CD4-positive, alpha-beta T cell (primary cell): Measurements from ENCODE around the gene CISTR. TPM values are rescaled to one million over a fixed set of nuclear protein-coding genes. Genes with fewer than 3 reads are reported as not detected.

Experiments used
- ATAC-seq: fragments of 200-7000 bp; cut with Tn5 transposase; one replicate; pipeline ENCODE4 v1.10.0; 2022; ENCODE audit warnings: mild to moderate bottlenecking; ENCODE audit not compliant: poor library complexity
- CTCF ChIA-PET: fragments of 350-600 bp; sonication (Branson Sonifier 250); formaldehyde crosslinking; loops from one replicate; lab custom pipeline; 2021; ENCODE audit warnings: antibody characterized with exemption, inconsistent platforms; lab: Charles Lee
- POLR2A ChIA-PET: fragments of 350-600 bp; sonication (Branson Sonifier 250); formaldehyde crosslinking; loops from one replicate; lab custom pipeline; 2021; ENCODE audit warnings: antibody characterized with exemption, inconsistent platforms; lab: Charles Lee
- DNase-seq, 14 experiments: peaks; one replicate each; pipeline ENCODE4 v3.0.0-alpha.2; 2013 to 2020; ENCODE audit warnings: mixed read lengths in 2 of 14
- H3K27ac ChIP-seq, 2 donors: one replicate each; pipeline versions ENCODE4 v1.5.1 to v1.7.0; 2013; ENCODE audit warnings: low read length in 2 of 2, low read depth in 1 of 2, mild to moderate bottlenecking in 1 of 2
- H3K27me3 ChIP-seq, 2 experiments: 1 replicate in 1 of 2; 2 replicates in 1 of 2; pipeline versions ENCODE4 v1.6.1 to v1.7.0; 2013; ENCODE audit warnings: low read length in 2 of 2, control low read depth in 1 of 2, mild to moderate bottlenecking in 1 of 2, moderate library complexity in 1 of 2; ENCODE audit not compliant: insufficient read depth in 2 of 2, control insufficient read depth in 1 of 2
- H3K36me3 ChIP-seq: one replicate; pipeline ENCODE4 v1.6.1; 2013; ENCODE audit warnings: low read length, control low read depth; ENCODE audit not compliant: insufficient read depth
- H3K4me1 ChIP-seq: one replicate; pipeline ENCODE4 v1.6.1; 2013; ENCODE audit warnings: low read length, control low read depth; ENCODE audit not compliant: insufficient read depth
- H3K4me3 ChIP-seq: one replicate; pipeline ENCODE4 v1.5.1; 2013; ENCODE audit warnings: mild to moderate bottlenecking, low read length, moderate library complexity
- H3K9me3 ChIP-seq, 2 experiments: 1 replicate in 1 of 2; 2 replicates in 1 of 2; pipeline versions ENCODE4 v1.6.1 to v1.7.0; 2013; ENCODE audit warnings: low read length in 2 of 2, mild to moderate bottlenecking in 2 of 2, control low read depth in 1 of 2, moderate library complexity in 1 of 2; ENCODE audit not compliant: control insufficient read depth in 1 of 2, insufficient read depth in 1 of 2
- H3K27ac Mint-ChIP-seq: one replicate; pipeline ENCODE4 v1.8.0; 2020; ENCODE audit warnings: mixed read lengths
- H3K27me3 Mint-ChIP-seq: one replicate; pipeline ENCODE4 v1.8.0; 2021; ENCODE audit warnings: mixed read lengths
- H3K36me3 Mint-ChIP-seq: one replicate; pipeline ENCODE4 v1.8.0; 2021; ENCODE audit warnings: low read depth, mixed read lengths
- H3K4me1 Mint-ChIP-seq: one replicate; pipeline ENCODE4 v1.8.0; 2021; ENCODE audit warnings: low read depth, mixed read lengths
- H3K4me3 Mint-ChIP-seq: one replicate; pipeline ENCODE4 v1.8.0; 2020; ENCODE audit warnings: mild to moderate bottlenecking, mixed read lengths
- H3K9me3 Mint-ChIP-seq: one replicate; pipeline ENCODE4 v1.8.0; 2020; ENCODE audit warnings: mixed read lengths
- intact Hi-C, 2 experiments: fragments of 100-400 bp; cut with DNase I in 1 of 2; cut with micrococcal nuclease in 1 of 2; formaldehyde crosslinking; loops; one replicate each; pipeline versions ENCODE4 v1.15.1 to v1.9.0; 2023 to 2025; cut with DNase I, micrococcal nuclease
- total RNA-seq, 174 experiments: library from RNA in 2 of 174; stranded (reverse) in 2 of 174; gene quantifications; one replicate each; pipeline ENCODE4 v1.2.3 and lab custom pipeline; 2021 to 2026
- TF ChIP-seq, protein P1 (sequence below): fragments of 200-600 bp; IDR thresholded peaks from one replicate; pipeline ENCODE4 v1.8.0; 2022; ENCODE audit warnings: antibody characterized with exemption, mild to moderate bottlenecking

CISTR gene
- total RNA-seq, 2 experiments from 2014 or later, result not detected

DNA sequence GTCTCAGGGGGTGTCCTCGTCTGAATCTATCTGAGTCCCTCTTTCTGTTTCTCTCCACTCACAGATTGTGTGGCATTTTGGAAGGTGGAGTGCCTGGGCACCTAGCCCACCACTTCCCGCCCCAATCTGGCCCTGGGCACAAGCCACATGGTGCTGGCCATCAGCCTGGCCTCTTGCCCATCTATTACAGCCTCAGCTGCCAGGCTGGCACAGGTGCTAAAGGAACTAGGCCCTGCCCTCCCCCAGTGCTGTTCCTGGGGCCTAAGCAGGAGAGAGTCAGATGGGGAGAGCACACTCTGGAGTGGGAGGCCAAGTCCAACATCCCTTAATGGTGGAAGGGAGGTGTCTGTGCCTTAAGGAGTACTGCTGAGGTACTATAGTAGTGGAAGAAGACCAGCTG lies 16.2 kb downstream of the CISTR start:
- DNase-seq (no peak), ATAC-seq (no peak)
- Mint-ChIP-seq H3K27me3 (peaks cover 38% of the 10 kb centered on the region), H3K4me3 (no peak overlapping the region), H3K36me3 (no peaks in the 10 kb centered on the region), H3K9me3 (no peaks in the 10 kb centered on the region), H3K4me1 (peaks cover 25% of the 10 kb centered on the region), H3K27ac (no peak overlapping the region)
- Histone ChIP-seq H3K36me3 (no peaks in the 10 kb centered on the region), H3K9me3 (no peaks in the 10 kb centered on the region), H3K4me1 (peaks cover 33% of the 10 kb centered on the region), H3K27me3 (peaks cover 22 to 35% of the 10 kb centered on the region in 2 experiments), H3K27ac (no peak overlapping the region), H3K4me3 (no peak overlapping the region)
- ChIA-PET POLR2A (no interaction called here), CTCF (interaction anchor here (3.5 kb wide), 1 partner anchor 11 kb away, joined by 20 read pairs; no protein-coding TSS in a partner anchor)
- intact Hi-C loops, result no loop called here
- TF ChIP-seq, protein P1, sequence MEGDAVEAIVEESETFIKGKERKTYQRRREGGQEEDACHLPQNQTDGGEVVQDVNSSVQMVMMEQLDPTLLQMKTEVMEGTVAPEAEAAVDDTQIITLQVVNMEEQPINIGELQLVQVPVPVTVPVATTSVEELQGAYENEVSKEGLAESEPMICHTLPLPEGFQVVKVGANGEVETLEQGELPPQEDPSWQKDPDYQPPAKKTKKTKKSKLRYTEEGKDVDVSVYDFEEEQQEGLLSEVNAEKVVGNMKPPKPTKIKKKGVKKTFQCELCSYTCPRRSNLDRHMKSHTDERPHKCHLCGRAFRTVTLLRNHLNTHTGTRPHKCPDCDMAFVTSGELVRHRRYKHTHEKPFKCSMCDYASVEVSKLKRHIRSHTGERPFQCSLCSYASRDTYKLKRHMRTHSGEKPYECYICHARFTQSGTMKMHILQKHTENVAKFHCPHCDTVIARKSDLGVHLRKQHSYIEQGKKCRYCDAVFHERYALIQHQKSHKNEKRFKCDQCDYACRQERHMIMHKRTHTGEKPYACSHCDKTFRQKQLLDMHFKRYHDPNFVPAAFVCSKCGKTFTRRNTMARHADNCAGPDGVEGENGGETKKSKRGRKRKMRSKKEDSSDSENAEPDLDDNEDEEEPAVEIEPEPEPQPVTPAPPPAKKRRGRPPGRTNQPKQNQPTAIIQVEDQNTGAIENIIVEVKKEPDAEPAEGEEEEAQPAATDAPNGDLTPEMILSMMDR, result no peak

GRCh38 chr12:53734425-53734824 lies 17.4 kb downstream of the CISTR start:
- H3K27ac ChIP-seq, result no peak overlapping the region
- TF ChIP-seq, protein P1, result no peak
- no peak overlapping the region for H3K4me3 ChIP-seq
- POLR2A ChIA-PET, result interaction anchor here (0.9 to 2.2 kb wide), 2 partner anchors 9 to 12 kb away, joined by 4 to 9 read pairs; no protein-coding TSS in a partner anchor
- intact Hi-C loops, result no loop called here
- Mint-ChIP-seq H3K27me3 (peaks cover 34% of the 10 kb centered on the region), H3K36me3 (no peaks in the 10 kb centered on the region), H3K27ac (no peak overlapping the region), H3K9me3 (no peaks in the 10 kb centered on the region), H3K4me1 (peaks cover 21% of the 10 kb centered on the region), H3K4me3 (no peak overlapping the region)
- H3K27me3 ChIP-seq, result peaks cover 13 to 27% of the 10 kb centered on the region in 2 experiments
- CTCF ChIA-PET, result interaction anchor here (0.9 to 4.6 kb wide), 6 partner anchors 9 to 58 kb away, joined by 3 to 20 read pairs (median 9); partner anchors contain the start of gene ATP5MC2
- DNase-seq, result no peak
- H3K36me3 ChIP-seq, result no peaks in the 10 kb centered on the region
- peaks cover 24% of the 10 kb centered on the region for H3K4me1 ChIP-seq
- no peak for ATAC-seq
- no peaks in the 10 kb centered on the region for H3K9me3 ChIP-seq

GRCh38 chr12:53733807-53734200 lies 18.0 kb downstream of the CISTR start:
- peak in 1 of 14 experiments; percentile 32 for DNase-seq
- Histone ChIP-seq H3K4me1 (peaks cover 18% of the 10 kb centered on the region), H3K27ac (no peak overlapping the region), H3K36me3 (no peaks in the 10 kb centered on the region), H3K27me3 (peaks cover 8 to 21% of the 10 kb centered on the region in 2 experiments), H3K9me3 (no peaks in the 10 kb centered on the region), H3K4me3 (no peak overlapping the region)
- Mint-ChIP-seq H3K4me1 (peaks cover 15% of the 10 kb centered on the region), H3K36me3 (no peaks in the 10 kb centered on the region), H3K27me3 (peaks cover 28% of the 10 kb centered on the region), H3K9me3 (no peaks in the 10 kb centered on the region), H3K4me3 (no peak overlapping the region), H3K27ac (no peak overlapping the region)
- intact Hi-C loops, result no loop called here
- TF ChIP-seq, protein P1, result no peak
- POLR2A ChIA-PET, result interaction anchor here (0.9 to 2.2 kb wide), 2 partner anchors 10 to 12 kb away, joined by 4 to 9 read pairs; no protein-coding TSS in a partner anchor
- CTCF ChIA-PET, result interaction anchor here (0.9 to 4.6 kb wide), 5 partner anchors 10 to 58 kb away, joined by 3 to 19 read pairs (median 5); partner anchors contain the start of gene ATP5MC2
- ATAC-seq, result no peak
